Fibroblast of lung (primary cell): ENCODE results near the gene ZFAND2B. TPM values are rescaled to one million over a fixed set of nuclear protein-coding genes. Genes with fewer than 3 reads are reported as not detected.

ENCODE experiments used
- DNase-seq, 2 donors: peaks; one replicate each; pipeline versions ENCODE4 v3.0.0 to v3.0.0-alpha.2; 2010; ENCODE audit warnings: low read depth in 2 of 2
- H2AFZ ChIP-seq: 2 replicates; pipeline ENCODE4 v1.5.1; 2012; ENCODE audit warnings: low read length, control low read depth, inconsistent platforms
- H3K27ac ChIP-seq: 2 replicates; pipeline ENCODE4 v1.5.1; 2011; ENCODE audit warnings: low read length, control low read depth; ENCODE audit not compliant: insufficient read depth
- H3K27me3 ChIP-seq: 2 replicates; pipeline ENCODE4 v1.5.1; 2011; ENCODE audit warnings: mild to moderate bottlenecking, low read length; ENCODE audit not compliant: control insufficient read depth, insufficient read depth
- H3K36me3 ChIP-seq: 2 replicates; pipeline ENCODE4 v1.5.1; 2011; ENCODE audit warnings: low read length; ENCODE audit not compliant: control insufficient read depth, insufficient read depth
- H3K4me1 ChIP-seq: 2 replicates; pipeline ENCODE4 v1.5.1; 2011; ENCODE audit warnings: low read length; ENCODE audit not compliant: control insufficient read depth, insufficient read depth; ENCODE audit errors: extremely low read depth
- H3K4me2 ChIP-seq: 2 replicates; pipeline ENCODE4 v1.5.1; 2011; ENCODE audit warnings: low read length, control low read depth; ENCODE audit not compliant: insufficient read depth; ENCODE audit errors: extremely low read depth
- H3K4me3 ChIP-seq, 4 experiments: fragments of 200-600 bp in 1 of 4; sonication (generic) in 1 of 4; replicated peaks in 1 of 4; 2 replicates each; pipeline ENCODE4 v1.5.1; 2011 to 2016; ENCODE audit warnings: low read length in 4 of 4, low read depth in 3 of 4, mild to moderate bottlenecking in 3 of 4, control low read depth in 2 of 4, inconsistent platforms in 1 of 4, mixed read lengths in 1 of 4; ENCODE audit not compliant: insufficient read depth in 1 of 4; ENCODE audit errors: control extremely low read depth in 1 of 4
- H3K79me2 ChIP-seq: 2 replicates; pipeline ENCODE4 v1.5.1; 2012; ENCODE audit warnings: mild to moderate bottlenecking, low read length, inconsistent platforms; ENCODE audit not compliant: control insufficient read depth, insufficient read depth
- H3K9ac ChIP-seq: 2 replicates; pipeline ENCODE4 v1.5.1; 2011; ENCODE audit warnings: mild to moderate bottlenecking, low read length, control low read depth; ENCODE audit not compliant: insufficient read depth
- H3K9me3 ChIP-seq: 2 replicates; pipeline ENCODE4 v1.5.1; 2012; ENCODE audit warnings: low read depth, low read length; ENCODE audit not compliant: control insufficient read depth, insufficient read depth
- H4K20me1 ChIP-seq: 2 replicates; pipeline ENCODE4 v1.5.1; 2011; ENCODE audit warnings: low read length; ENCODE audit not compliant: control insufficient read depth, insufficient read depth; ENCODE audit errors: extremely low read depth
- CTCF ChIP-seq, 2 donors: IDR thresholded peaks in 1 of 2; conservative IDR thresholded peaks in 1 of 2; 1 replicate in 1 of 2; 2 replicates in 1 of 2; pipeline ENCODE4 v1.5.1; 2011 to 2012; ENCODE audit warnings: low read length in 2 of 2, control low read depth in 1 of 2, inconsistent platforms in 1 of 2, low read depth in 1 of 2, mild to moderate bottlenecking in 1 of 2
- EZH2 ChIP-seq: IDR thresholded peaks from 2 replicates; pipeline ENCODE4 v1.5.1; 2012; ENCODE audit warnings: low read length, control low read depth, mild to moderate bottlenecking; ENCODE audit errors: missing control alignments
- polyA plus RNA-seq, 2 donors: library from polyadenylated mRNA; depleted of rRNA in 1 of 2; stranded (reverse) in 1 of 2; unstranded in 1 of 2; fragments of >200 nt; gene quantifications; 2 replicates each; pipeline ENCODE4 v1.2.1, GENCODE V29; 2011 to 2012; ENCODE audit warnings: missing spikeins in 1 of 2
- total RNA-seq: library from RNA; depleted of rRNA; stranded (reverse); fragments of >200 nt; gene quantifications from 2 replicates; pipeline ENCODE4 v1.2.1, GENCODE V29; 2014

ZFAND2B gene
- total and polyA plus RNA-seq, 2 donors (not counting 1 experiment from before 2014, with no cell fraction given) = 26.8 to 40.0 TPM

DNA sequence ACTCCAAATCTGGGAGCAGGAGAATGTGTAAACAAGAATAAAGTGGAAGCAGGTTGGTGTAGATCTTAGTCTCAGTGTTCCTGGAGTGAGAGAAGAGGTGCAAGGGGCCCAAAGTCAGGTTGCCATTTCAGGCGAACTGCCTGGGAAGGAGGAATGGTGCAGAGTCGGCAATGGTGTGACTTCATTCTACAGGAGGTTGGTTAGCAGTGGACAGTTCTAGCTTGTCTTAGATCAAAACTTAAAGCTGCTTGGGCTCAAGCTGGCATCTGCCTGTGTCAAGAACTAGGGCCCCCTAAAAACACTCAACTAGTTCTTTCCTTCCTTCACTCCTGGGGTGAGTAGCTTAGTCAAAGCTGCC is 42.2 kb downstream of the ZFAND2B start:
- peaks cover 21% of the 10 kb centered on the region for H3K4me1 ChIP-seq
- H3K9ac ChIP-seq = no peak overlapping the region

DNA sequence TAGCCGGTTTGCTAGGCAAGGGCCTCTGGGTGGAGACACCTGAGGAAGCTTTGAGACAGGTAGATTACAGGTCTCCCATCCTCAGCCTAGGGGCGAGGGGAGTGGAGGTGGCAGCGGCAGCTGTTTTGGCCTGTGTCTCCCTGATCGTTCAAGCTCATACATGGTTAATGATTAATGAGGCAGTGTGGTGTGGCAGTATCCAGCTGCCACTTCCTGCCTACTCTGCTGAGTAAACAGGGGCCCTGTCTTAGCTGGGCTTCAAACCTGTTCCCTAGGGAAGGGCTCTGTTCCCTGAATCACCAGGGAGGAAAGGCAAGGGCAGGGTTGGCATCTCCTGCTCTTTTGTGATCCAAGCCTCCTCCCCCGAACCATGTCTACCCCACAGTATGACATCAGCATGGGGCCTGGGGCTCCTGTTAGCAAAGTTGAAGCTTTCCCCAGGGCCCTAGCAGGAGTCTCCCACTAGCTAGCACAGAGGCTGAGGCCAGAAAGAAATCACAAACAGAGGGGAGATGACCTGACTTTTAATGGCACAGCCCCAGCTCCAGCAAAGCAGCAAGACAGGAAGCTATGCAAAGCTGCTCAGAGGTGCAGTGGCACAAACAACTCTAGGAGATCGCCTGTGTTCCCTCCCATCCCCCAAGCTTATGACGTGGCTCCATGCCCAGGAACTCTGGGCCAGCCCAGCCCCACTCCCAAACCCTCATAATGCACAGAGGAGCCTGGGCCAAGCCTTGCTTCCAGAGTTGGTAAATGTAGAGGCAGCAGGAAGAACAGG is 42.8 kb downstream of the ZFAND2B start:
- DNase-seq = peak; percentile 70 to 91
- Histone ChIP-seq H3K9me3 (no peaks in the 10 kb centered on the region), H3K4me1 (peaks cover 23% of the 10 kb centered on the region), H3K36me3 (peaks cover 18% of the 10 kb centered on the region), H4K20me1 (no peaks in the 10 kb centered on the region), H3K4me2 (peak overlapping the region; percentile 25), H3K9ac (no peak overlapping the region), H3K4me3 (no peak overlapping the region), H3K27me3 (peaks cover 2% of the 10 kb centered on the region), H3K79me2 (peaks cover 15% of the 10 kb centered on the region), H2AFZ (no peak overlapping the region), H3K27ac (peak overlapping the region; percentile 56)
- TF ChIP-seq CTCF (conservative IDR thresholded peaks at IDR 0.05 in 1 of 2, IDR thresholded peaks at IDR 0.05 in 1 of 2; ENCODE audit: low read depth in 1 of 2, low read length in 2 of 2) (no peak), EZH2 (no peak)

More for the DNA sequence above, 42.2 kb downstream of the ZFAND2B start:
- Histone ChIP-seq H3K27ac (peak overlapping the region; percentile 56), H3K79me2 (peaks cover 15% of the 10 kb centered on the region), H4K20me1 (no peaks in the 10 kb centered on the region), H2AFZ (no peak overlapping the region), H3K4me3 (no peak overlapping the region), H3K4me2 (no peak overlapping the region), H3K27me3 (peaks cover 2% of the 10 kb centered on the region), H3K9me3 (no peaks in the 10 kb centered on the region), H3K36me3 (peaks cover 18% of the 10 kb centered on the region)
- DNase-seq = no peak
- no peak for TF ChIP-seq CTCF (conservative IDR thresholded peaks at IDR 0.05 in 1 of 2, IDR thresholded peaks at IDR 0.05 in 1 of 2; ENCODE audit: low read depth in 1 of 2, low read length in 2 of 2)
- no peak for TF ChIP-seq EZH2

DNA sequence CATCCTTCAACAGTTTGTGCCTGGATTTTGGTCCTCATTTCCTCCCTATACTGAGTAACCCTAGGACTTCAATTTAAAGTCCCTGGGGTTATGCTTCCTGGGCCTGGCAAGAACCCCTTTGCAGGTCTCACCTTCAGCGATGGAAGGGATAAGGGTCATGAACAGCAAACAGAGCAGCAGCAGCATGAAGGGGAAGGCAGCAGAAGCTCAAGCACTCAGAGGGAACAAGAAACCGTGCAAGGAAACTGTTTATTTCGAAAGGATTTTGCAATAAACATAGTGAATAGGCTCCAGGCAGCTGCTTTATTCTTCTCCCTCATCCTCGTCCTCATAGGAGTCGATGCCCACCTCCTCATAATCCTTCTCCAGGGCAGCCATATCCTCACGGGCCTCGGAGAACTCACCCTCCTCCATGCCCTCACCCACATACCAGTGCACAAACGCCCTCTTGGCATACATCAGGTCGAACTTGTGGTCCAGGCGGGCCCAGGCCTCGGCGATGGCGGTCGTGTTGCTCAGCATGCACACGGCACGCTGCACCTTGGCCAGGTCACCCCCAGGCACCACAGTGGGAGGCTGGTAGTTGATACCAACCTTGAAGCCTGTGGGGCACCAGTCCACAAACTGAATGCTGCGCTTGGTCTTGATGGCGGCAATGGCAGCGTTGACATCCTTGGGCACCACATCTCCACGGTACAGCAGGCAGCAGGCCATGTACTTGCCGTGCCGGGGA is 43.6 kb downstream of the ZFAND2B start:
- TF ChIP-seq CTCF (conservative IDR thresholded peaks at IDR 0.05 in 1 of 2, IDR thresholded peaks at IDR 0.05 in 1 of 2; ENCODE audit: low read depth in 1 of 2, low read length in 2 of 2) (no peak), EZH2 (no peak)
- Histone ChIP-seq H3K4me3 (no peak overlapping the region), H3K36me3 (peaks cover 18% of the 10 kb centered on the region), H2AFZ (no peak overlapping the region), H3K27ac (peak overlapping the region; percentile 56), H3K4me1 (peaks cover 26% of the 10 kb centered on the region), H3K4me2 (peak overlapping the region; percentile 25), H4K20me1 (no peaks in the 10 kb centered on the region), H3K9me3 (no peaks in the 10 kb centered on the region), H3K27me3 (peaks cover 7% of the 10 kb centered on the region), H3K79me2 (peaks cover 15% of the 10 kb centered on the region), H3K9ac (no peak overlapping the region)
- DNase-seq = peak in 1 of 2 donors; percentile 36
